Thyroid gland (tissue), 4 donors: ENCODE results near the gene FOXP2.

Source experiments
- CTCF ChIP-seq, 6 experiments: fragments of 200-600 bp in 3 of 6; fragments of 450-650 bp in 3 of 6; sonication (generic) in 3 of 6; IDR thresholded peaks; one replicate each; pipeline ENCODE4 v1.5.1; 2016 to 2019; ENCODE audit warnings: antibody characterized with exemption in 6 of 6, mild to moderate bottlenecking in 2 of 6, inconsistent platforms in 1 of 6, moderate library complexity in 1 of 6
- POLR2A ChIP-seq, 2 donors: fragments of 450-650 bp; IDR thresholded peaks; one replicate each; pipeline ENCODE4 v1.6.1; 2017; ENCODE audit warnings: antibody characterized with exemption in 2 of 2, mild to moderate bottlenecking in 2 of 2, moderate library complexity in 1 of 2

GRCh38 chr7:114504586-114504985 lies 90.0 kb downstream of the FOXP2 start:
- TF ChIP-seq CTCF (IDR thresholded peaks at IDR 0.05), result no peak
- no peak for TF ChIP-seq POLR2A (IDR thresholded peaks at IDR 0.05)
